Suppressor macrophage treated with lipopolysaccharide for 1 hour (primary cell): ENCODE data around the gene SEMA6B.

Experiments
- DNase-seq, 3 donors: peaks; one replicate each; pipeline ENCODE4 v3.0.0-alpha.2; 2020 to 2022

Gene SEMA6B

DNA sequence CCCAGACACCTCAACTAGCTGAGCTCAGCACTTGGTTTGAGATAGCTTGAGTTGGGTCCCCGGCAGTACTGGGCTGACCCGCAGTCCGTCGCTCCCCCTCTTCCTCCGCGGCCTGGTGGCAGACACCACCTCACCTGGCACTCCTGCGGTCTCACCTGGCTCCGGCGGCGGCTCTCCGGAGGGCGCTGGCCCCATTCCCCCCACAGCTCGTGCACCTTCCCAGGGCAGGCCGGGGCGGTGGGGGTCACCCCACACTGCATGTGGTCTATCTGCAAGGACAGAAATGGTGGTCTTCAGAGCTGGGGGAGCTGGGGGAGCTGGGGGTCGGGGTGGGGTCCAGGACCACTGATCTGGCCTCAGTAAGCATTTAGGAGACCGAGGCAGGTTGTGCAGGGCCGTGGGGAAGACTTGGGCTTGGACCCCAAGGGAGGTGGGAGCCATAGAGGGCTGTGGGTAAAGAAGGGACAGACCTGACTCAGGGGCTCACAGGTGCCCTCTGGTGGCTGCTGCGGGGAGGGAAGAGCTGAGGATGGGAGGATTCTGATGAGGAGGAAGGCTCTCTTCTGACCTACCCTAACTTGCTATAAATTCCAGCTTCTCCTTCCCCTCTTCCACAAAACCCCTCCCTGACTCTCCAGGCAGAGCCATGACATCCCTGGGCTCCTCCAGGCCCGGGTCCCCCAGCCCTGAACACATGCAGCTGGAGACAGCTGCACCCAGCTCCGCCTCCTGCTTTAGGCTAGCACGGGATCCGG lies 34.5 kb downstream of the SEMA6B start:
- DNase-seq: peak; percentile 68 to 83 (median 77)

DNA sequence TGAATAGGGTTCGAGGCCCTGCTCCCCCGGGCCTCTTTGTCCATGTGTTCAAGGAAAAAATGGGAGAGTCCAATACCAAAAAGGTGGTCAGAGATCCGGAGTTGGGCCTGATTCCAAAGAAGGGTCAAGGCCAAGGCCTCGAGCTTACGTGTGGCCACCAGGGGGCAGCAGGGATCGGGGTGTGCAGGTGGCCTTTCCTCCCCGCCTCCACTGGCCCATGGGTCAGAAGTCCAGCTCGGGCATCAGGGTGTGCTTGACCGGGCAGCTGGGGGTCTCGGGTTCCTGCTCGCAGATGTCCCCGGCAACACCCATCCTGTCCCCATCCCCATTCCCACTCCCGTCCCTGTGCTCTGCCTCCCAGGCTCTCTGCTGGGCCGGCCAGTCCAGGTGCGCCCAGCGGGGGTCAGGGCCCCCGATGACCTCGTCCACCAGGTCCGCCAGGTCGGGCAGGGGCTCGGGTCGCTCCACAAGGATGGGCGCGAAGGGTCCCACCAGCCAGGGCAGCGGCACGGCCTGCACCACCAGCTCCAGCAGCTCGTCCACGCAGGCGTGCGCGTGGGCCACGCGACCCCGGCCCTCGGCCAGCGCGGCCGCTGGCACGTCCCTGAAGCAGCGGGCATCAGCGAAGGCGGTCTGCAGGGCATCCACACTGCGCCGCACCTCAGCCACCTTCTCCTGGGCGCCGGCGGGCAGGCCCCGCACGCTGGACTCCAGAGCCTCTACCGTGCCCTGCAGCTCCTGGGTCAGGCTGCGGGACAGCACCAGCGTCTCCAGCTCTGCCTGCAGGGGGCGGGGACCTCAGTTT lies 36.0 kb downstream of the SEMA6B start:
- DNase-seq: peak; percentile 69 to 91 (median 75)

DNA sequence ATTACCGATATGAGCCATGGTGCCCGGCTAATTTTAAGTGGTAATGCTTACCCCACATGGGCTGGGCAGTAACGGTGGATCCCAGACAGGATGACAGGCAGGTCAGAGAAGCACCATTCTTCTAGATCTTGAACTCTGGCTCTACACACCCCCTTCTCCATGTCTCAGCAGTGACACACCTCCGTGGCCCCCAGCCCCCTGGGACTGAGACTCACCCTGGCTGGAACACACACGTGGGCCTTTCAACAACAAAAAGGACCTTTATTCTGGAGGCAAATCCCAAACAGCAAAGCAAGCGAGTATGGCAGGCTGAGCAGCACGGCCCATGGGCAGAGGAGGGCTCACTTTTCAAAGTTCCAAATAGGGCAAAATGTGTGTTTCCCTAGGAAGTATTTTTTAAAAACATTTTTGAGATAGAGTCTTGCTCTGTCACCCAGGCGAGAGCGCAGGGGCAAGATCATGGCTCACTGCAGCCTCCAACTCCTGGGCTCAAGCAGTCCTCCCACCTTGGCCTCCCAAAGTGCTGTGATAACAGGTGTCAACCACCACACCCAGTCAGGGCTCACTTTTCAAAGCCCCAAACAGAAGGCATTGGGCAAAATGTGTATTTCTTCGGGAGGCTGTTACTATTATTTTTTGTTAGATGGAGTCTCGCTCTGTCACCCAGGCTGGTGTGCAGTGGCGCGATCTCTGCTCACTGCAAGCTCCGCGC lies 37.0 kb downstream of the SEMA6B start:
- no peak for DNase-seq

DNA sequence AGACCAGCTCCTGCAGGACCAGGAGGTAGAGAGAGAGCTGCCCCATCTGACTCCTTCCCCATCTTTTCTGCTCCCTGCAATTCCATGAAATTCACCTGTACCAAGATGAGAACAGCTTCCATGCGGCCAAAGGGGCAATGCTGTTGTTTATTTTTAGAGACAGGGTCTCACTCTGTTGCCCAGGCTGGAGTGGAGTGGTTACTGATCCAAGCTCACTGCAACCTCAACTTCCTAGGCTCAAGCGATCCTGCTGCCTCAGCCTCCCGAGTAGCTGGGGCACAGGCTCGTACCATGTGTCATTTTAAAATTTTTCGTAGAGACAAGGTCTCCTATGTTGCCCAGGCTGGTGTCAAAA lies 37.6 kb downstream of the SEMA6B start:
- DNase-seq: no peak

DNA sequence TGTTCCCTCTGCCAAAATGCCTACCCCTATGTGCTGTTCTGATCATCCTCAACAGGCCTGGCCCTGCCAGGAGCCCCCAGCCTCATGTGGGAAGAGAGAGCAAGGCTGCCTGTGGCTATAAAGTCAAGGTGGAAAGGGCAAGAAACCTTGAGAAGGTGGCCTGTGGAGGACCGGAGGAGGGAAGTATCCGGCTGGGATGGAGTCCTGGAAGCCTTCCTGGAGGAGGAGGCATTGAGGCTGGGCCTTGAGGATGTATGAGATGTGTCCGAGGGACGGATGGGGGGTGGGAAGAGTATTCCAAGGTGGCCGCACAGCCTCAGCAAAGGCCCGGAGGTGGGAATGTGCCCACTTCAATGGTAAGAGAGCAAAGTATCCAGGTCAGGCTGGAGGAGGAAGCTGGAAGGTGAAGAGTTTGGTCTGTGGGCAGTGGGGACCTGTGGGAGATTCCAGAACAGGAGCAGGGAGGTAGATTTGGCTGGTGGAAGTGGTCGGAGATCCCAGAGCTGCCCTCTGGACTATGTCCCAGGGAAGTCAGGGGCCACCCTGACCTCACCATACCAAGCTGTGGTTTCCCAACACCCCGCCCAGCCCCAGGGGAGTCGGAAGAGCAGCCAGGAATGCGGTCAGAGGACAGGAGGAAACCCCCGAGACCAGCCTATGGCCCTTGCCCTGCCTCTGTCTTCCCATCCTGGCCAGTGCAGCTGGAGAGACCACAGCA lies 38.2 kb downstream of the SEMA6B start:
- no peak for DNase-seq

DNA sequence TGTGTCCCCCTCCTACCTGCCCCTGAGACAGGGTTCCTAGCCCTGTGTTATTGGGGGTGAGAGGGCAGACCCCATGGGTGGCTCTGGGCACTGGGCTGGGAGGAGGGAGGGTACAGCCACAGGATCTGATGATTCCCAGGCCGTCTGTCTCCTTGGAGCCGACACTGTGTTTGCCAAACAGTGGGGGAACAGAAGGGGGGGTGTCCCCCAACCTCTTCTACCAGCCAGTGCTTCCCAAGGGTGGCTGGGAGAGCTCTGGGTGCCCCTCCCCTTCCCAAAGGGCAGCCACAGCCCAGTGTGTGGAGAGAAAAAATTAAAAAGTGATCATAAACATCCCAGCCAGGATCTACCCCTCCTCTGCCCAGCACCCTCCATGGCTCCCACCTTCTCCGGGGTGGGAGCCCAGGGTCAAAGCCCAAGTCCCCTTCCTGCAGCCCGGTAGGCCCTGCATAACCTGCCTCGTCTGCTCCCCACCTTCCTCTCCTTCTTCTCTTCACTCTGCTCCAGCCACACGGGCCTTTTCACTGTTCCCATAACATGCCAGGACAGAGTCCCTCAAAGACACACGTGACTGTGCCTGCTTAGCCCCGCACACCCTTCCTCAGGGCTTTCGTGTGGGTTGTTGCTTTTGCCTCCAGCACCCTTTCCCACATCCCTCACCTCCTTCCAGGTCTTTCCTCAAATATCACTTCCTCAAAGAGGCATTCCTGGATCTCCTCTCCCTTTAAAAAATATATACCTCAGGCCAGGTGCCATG lies 39.8 kb downstream of the SEMA6B start:
- no peak for DNase-seq

DNA sequence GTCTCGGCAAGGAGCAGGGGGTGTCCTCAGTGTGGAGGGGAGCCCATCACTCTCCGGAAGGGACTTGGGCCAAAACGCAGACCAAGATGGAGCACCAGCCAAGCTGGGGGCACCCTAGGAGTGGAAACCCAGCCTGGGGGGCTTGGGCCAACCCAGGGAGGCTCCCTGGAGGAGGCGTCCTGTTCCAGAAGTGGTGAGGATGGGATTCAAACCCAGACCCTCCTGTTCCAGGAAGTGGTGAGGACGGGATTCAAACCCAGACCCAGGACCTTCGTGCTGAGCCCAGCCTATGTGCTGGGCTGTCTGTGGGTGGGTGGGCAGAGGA lies 40.4 kb downstream of the SEMA6B start:
- no peak for DNase-seq

DNA sequence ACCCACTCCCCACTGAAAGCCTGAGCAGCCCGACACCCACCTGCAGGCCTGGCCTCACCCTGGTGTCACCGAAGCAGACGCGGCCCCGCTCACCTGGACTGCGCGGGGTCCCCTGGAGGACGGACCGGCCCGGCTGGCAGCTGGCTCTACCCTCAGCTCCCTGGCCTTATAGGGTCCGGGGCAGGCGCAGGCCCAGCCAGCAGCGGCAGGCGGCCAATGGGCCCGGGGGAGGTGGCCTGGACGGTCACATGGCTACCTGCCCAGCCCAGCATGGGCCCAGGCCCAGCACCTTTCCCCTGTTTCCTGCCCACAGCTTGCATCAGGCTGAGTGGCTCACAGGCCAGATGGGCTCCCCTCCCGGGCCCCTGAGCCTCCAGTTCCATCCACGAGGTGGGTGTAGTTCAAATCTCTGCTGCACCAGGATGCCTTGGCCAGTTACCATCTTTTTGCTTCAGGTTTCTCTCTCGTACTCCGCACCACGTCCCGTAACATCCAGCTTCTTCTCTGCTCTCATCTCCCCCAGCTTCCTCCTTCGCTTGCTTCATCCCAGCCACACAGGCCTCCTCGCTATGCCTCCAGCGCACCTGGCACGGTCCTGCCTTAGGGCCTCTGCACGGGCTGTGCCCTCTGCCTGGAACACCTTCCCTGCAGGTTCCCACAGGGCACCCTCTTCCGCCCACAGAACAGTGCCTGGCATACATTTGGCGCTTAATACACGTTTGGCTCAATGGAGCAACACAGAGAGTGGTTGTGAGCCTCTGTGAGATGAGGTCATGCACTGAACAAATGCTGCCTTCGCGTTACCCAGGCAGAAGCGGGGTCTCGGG lies 40.9 kb downstream of the SEMA6B start, which contains the start of gene PLIN4:
TSS of gene PLIN4 (minus strand) at position 142 of the 827 bp plus-strand sequence. CDS start 214 bp downstream, outside the sequence.
- DNase-seq: no peak

DNA sequence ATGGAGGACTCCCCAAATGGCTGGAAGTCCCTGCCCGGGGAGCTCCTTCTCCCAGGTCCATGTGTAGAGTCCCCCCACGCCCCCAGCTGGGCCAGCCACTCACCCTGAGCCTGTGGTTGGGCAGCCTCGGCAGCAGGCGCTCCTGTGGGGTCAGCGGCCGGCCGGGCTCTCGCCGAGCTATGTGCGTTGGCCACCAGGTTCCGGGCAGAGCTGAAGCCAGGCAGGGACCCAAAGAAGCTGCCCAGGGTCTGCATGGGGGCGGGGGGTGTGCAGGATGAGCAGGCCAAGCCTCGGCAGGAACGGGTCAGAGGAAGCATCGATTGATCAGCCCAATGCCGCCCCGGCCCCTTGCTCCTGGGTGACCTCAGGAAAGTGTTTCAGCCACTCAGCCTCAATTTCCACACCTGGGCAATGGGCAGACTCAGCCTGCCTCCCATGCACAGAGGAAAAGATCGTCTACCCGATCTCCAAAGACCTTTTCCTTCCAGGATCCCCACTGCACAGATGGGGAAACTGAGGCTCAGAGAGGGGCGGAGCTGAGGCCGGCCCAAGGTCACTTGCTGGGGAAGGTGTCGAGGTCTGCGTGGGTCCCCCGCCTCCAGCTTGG lies 41.9 kb downstream of the SEMA6B start:
- DNase-seq: no peak

DNA sequence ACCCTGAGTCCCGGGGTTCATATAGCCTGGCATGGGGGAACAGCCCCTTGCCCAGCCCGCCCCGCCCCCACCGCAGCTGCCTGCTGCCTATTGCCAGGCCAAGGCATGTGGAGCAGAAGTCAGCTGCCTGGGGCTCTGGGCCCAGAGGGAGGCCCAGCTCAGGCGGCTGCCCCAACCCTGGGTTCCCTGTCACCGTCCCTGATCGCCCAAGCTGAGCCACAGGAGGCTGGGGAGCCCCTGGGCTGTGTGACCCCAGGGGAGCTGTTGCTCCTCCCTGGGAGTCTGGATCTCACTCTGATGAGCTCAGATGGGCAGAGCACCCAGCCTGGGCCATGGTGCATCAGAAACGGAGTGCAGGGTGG lies 42.6 kb downstream of the SEMA6B start:
- no peak for DNase-seq

DNA sequence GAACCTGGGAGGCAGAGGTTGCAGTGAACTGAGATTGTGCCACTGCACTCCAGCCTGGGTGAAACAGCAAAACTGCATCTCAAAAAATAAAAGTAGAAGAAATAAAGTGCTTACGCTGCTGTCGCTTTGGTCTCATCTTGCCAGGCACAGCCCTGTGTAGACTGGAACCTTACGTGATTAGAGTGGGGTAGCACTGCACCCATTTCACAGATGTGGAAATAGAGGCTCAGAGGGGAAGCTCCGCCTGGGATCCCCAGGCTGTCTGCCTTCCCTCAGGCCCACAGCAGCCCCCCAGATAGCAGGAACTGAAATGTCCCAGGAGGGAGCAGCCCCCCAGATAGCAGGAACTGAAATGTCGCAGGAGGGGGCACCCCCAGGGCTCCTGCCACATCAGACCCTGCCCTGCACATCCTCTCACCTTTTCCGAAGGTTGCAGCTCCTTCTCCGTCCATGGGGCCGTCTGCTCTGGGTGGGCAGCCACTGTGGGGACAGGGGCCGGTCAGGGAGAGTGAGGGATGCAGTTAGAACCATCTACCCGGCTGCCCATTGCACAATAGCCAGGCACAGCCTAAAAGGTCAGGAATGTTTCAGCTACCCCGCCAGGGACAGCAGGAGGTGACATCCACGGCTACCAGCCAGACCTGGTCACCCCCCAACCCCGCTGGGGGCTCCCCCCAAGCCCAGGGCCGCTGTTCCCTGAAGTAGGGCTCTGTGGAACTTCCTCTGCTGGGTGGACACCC lies 43.1 kb downstream of the SEMA6B start:
- DNase-seq: no peak

DNA sequence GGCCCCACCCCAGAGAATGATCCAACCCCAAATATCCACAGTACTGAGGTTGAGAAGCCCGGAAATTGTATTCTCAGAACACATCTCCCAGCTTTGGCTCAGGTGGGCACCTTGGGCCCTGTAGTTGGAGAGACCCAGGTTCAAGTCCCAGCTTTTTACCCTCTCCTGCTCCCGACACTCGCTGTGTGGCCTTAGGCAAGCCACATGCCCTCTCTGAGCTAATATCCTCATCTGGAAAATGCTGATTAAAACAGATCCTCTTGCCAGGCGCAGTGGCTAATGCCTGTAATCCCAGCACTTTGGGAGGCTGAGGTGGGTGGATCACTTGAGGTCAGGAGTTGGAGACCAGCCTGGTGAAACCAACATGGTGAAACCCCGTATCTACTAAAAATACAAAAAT lies 43.8 kb downstream of the SEMA6B start:
- no peak for DNase-seq

DNA sequence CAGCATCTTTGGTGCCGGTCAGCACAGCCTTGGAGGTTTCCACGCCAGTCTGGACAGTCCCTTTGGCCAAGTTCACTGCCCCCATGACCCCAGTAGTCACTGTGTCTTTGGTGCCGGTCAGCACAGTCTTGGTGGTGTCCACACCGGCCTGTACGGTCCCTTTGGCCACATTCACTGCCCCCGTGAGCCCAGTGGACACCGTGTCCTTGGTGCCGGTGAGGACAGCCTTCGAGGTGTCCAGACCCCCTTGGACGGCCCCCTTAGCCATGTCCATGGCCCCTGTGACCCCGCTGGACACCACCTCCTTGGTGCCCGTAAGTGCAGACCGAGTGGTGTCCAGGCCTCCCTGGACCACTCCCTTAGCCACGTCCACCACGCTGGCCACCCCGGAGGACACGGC lies 46.2 kb downstream of the SEMA6B start:
- no peak for DNase-seq

DNA sequence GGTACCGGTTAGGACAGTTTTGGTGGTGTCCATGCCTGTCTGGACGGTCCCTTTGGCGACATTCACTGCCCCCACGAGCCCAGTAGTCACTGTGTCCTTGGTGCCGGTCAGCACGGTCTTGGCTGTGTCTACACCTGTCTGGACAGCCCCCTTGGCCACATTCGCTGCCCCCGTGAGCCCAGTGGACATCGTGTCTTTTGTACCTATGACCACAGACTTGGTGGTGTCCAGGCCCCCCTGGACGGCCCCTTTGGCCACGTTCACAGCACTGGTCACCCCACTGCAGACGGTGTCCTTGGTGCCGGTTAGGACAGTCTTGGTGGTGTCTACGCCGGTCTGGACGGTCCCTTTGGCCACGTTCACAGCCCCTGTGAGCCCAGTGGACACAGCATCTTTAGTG lies 47.4 kb downstream of the SEMA6B start:
- DNase-seq: no peak

DNA sequence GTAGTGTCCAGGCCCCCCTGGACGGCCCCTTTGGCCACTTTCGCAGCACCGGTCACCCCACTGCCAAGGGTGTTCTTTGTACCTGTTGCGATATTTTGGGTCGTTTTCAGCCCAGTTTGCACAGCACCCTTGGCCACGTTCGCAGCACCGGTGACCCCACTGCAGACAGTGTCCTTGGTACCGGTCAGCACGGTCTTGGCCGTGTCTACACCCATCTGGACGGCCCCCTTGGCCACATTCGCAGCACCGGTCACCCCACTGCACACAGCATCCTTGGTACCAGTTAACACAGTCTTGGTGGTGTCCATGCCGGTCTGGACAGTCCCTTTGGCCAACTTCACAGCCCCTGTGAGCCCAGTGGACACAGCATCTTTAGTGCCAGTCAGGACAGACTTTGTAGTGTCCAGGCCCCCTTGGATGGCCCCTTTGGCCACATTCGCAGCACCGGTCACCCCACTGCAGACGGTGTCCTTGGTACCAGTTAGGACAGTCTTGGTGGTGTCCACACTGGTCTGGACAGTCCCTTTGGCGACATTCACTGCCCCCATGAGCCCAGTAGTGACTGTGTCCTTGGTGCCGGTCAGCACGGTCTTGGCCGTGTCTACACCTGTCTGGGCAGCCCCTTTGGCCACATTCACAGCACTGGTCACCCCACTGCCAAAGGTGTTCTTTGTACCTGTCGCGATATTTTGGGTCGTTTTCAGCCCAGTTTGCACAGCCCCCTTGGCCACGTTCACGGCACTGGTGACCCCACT lies 48.0 kb downstream of the SEMA6B start:
- DNase-seq: no peak

DNA sequence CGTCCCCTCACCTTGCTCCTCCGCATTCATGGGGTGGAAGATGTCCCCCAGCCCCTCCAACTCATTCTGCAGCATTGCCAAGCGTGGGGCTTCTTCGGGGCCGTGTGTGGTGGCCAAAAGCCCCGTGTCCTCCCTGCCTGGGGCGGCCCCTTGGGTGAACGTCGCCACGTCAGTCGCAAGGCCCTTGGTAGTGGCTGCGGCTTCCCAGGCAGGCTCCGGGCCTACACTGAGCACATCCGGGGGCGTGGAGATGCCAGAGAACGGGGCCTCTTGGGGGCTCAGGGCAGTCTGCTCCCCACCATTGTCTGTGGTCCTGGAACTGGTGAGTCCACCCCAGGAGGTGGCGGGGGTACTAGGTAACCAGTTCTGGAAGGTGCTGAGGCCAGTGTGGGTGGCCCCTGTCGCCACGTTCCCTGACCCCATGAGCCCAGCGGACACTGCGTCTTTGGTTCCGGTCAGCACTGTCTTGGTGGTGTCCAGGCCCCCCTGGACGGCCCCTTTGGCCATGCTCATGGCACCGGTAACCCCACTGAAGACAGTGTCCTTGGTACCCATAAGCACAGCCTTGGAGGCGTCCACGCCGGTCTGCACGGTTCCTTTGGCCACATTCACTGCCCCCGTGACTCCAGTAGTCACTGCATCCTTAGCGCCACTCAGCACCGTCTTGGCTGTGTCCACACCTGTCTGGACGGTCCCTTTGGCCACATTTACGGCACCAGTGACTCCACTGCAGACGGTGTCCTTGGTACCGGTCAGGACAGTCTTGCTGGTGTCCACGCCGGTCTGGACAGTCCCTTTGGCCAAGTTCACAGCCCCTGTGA lies 48.8 kb downstream of the SEMA6B start:
- no peak for DNase-seq

DNA sequence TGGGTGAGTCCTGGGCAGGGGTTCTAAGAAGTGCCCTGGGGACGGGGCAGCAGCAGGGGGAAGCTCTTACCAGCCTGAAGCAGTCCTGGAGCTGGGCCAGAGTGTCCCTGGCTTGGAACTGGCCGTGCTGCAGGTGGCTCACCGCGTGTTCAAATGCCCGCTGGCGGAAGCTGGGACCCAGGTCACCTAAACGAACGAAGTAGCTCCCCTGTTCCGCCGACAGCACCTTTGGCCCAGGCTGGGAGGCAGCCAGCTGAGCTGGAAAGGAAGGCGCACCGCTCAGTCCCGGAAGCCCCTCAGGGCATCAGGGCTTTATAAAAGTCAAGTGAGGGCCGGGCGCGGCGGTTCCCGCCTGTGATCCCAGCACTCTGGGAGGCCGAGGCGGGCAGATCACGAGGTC lies 50.8 kb downstream of the SEMA6B start:
- no peak for DNase-seq

DNA sequence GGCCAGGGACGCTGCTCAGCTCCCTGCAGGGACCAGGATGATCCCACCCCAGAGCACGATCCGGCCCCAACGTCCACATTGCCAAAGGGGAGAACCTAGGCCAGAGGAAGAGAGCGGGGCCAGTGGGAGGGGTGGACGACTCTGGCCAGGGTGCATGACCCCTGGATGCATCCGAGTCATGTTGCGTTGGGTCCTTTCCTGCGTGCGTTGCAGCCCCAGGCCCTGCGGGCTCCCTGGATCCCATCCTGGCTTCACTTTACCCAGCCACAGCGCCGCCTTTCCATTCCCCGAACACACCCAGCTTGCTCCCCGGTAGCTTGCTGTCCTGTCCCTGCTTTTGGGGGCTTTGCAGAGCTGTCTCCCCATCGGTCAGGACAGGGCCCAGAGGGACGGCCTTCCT lies 51.7 kb downstream of the SEMA6B start:
- no peak for DNase-seq

DNA sequence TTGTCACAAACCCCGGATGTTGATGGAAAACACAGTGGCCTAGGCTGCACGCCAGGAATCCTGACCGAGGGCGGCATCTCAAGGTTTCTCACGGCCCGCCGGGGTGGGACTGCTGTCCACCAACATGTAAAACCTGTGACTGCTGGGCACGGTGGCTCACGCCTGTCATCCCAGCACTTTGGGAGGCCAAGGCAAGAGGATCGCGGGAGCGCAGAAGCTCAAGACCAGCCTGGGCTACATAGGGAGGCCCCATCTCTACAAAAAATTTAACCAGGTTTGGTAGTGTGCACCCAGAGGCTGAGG lies 52.4 kb downstream of the SEMA6B start:
- DNase-seq: no peak
